MG63 (cell line): Measurements from ENCODE around the gene WIPF1. TPM values are rescaled to one million over a fixed set of nuclear protein-coding genes. Genes with fewer than 3 reads are reported as not detected.

Experiments
- DNase-seq: peaks from one replicate; pipeline ENCODE4 v3.0.0-alpha.2; 2020
- H3K27me3 ChIP-seq: fragments of 250-450 bp; sonication (Bioruptor Pico); 2 replicates; pipeline ENCODE4 v1.5.1; 2020; ENCODE audit warnings: mild to moderate bottlenecking, moderate library complexity
- H3K36me3 ChIP-seq: fragments of 250-450 bp; sonication (Bioruptor Pico); 2 replicates; pipeline ENCODE4 v1.5.1; 2020; ENCODE audit warnings: mild to moderate bottlenecking, moderate library complexity
- H3K4me3 ChIP-seq: fragments of 250-450 bp; sonication (Bioruptor Pico); 2 replicates; pipeline ENCODE4 v1.5.1; 2020; ENCODE audit warnings: mild to moderate bottlenecking, moderate library complexity
- H3K9me3 ChIP-seq: fragments of 250-450 bp; sonication (Bioruptor Pico); 2 replicates; pipeline ENCODE4 v1.5.1; 2020; ENCODE audit warnings: mild to moderate bottlenecking, moderate library complexity
- total RNA-seq: library from RNA; depleted of rRNA; stranded (reverse); fragments of >200 nt; shearing (Covaris generic); gene quantifications from 2 replicates; pipeline ENCODE4 v1.2.3, GENCODE V29; 2014; ENCODE audit warnings: low replicate concordance

WIPF1 gene
- total RNA-seq, 1 experiment from 2014 or later = 4.3 TPM

GRCh38 chr2:174628528-174629169 is 31.0 kb upstream of the WIPF1 start:
- DNase-seq = no peak
- Histone ChIP-seq H3K4me3 (no peak overlapping the region), H3K27me3 (no peaks in the 10 kb centered on the region), H3K36me3 (peaks cover 7% of the 10 kb centered on the region; the same call in 1 of the 2 replicates), H3K9me3 (no peaks in the 10 kb centered on the region)

DNA sequence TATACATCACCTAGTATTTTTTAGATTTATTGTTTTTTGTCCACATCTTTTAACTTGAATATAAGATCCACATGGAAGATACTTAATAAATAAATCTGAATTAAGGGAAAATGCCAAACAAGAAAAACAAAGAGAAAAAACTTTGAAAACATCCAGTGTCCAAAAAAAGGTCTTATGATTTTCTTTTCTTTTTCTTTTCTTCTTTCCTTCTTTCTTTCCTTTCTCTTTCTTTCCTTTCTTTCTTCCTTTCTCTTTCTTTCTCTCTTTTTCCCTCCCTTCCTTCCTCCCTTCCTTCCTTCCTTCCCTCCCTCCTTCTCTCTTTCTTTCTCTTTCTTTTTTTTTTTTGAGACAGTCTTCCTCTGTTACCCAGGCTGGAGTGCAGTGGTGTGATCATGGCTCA is 29.6 kb upstream of the WIPF1 start:
- Histone ChIP-seq H3K9me3 (no peaks in the 10 kb centered on the region), H3K4me3 (no peak overlapping the region), H3K36me3 (peaks cover 7% of the 10 kb centered on the region; the same call in 1 of the 2 replicates), H3K27me3 (no peaks in the 10 kb centered on the region)
- no peak for DNase-seq

DNA sequence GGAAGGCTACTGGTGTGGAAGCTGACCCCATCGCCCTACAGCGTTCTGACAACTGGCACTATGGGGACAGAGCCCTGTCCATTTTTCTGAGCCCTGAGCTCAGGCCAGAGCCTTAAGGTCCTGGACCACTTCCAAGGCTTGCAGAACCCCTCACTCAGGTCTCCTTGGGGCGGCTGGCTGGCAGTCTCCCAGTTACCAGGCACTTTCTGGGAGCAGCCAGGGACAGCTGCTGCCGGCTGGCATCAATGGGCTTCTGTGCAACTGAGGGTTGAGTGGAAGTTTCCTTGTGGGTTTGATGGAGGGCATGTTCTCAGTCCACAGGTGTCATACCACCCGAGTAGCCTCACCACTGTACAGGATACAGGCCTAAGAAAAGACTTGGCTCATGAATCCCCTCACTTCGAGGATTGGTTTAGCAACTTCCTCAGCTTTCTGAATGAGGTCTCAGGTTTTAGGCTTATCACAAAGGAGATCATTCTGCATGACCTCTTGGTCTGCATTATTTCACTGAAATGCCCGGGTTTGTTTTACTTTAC is 27.4 kb upstream of the WIPF1 start:
- peaks cover 6% of the 10 kb centered on the region; the same call in 1 of the 2 replicates for H3K36me3 ChIP-seq
- no peaks in the 10 kb centered on the region for H3K27me3 ChIP-seq
- no peak for DNase-seq
- H3K9me3 ChIP-seq = no peaks in the 10 kb centered on the region
- no peak overlapping the region for H3K4me3 ChIP-seq

DNA sequence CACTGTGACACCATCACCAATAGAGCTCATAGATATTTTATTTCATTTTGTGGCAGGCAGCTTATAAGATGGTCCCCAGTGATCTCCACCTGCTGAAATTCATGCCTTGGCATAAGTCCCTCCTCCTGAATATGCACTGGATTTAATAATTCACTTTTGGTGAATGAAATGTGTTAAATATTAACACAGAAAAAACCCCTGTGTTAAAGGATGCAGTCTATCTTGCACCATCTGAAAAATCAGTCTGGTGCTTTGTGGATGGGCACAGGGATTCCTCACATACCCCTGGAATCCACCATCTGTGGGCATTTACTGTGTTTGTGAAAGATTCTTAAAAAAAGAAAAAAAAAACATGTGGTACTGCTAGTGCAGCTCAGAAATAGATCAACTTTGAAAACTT is 26.1 kb upstream of the WIPF1 start:
- Histone ChIP-seq H3K4me3 (no peak overlapping the region), H3K27me3 (no peaks in the 10 kb centered on the region), H3K9me3 (no peaks in the 10 kb centered on the region), H3K36me3 (peaks cover 5% of the 10 kb centered on the region; the same call in 1 of the 2 replicates)
- no peak for DNase-seq

GRCh38 chr2:174623106-174623637 is 25.6 kb upstream of the WIPF1 start:
- no peaks in the 10 kb centered on the region for H3K27me3 ChIP-seq
- H3K4me3 ChIP-seq = no peak overlapping the region
- peaks cover 2% of the 10 kb centered on the region; the same call in 1 of the 2 replicates for H3K36me3 ChIP-seq
- no peaks in the 10 kb centered on the region for H3K9me3 ChIP-seq
- DNase-seq = no peak

- no peaks in the 10 kb centered on the region for H3K27me3 ChIP-seq
- H3K9me3 ChIP-seq = no peaks in the 10 kb centered on the region
- H3K4me3 ChIP-seq = no peak overlapping the region
- H3K36me3 ChIP-seq = no peaks in the 10 kb centered on the region
- DNase-seq = no peak
Observed at GRCh38 chr2:174621323-174621722, 23.7 kb upstream of the WIPF1 start.

DNA sequence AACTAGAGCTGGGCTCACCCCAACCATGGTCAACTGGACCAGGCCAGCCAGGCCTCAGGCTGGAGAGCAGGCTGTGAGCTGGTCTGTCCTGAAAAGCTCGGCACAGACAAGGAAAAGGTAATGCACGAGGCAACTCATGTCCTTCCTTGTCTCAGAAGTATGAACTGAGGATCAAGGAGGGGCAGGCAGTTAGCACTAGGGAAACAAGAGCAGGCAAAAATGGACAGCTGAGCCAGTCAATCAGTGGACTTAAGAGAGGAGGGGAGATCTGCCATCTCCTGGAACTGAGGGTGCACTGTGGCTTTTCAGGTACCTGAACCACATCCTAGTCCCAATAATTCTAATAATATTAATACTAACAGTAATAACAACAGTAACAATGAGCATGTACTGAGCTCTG is 20.6 kb upstream of the WIPF1 start:
- Histone ChIP-seq H3K36me3 (no peaks in the 10 kb centered on the region), H3K4me3 (no peak overlapping the region), H3K27me3 (no peaks in the 10 kb centered on the region), H3K9me3 (no peaks in the 10 kb centered on the region)
- DNase-seq = no peak

DNA sequence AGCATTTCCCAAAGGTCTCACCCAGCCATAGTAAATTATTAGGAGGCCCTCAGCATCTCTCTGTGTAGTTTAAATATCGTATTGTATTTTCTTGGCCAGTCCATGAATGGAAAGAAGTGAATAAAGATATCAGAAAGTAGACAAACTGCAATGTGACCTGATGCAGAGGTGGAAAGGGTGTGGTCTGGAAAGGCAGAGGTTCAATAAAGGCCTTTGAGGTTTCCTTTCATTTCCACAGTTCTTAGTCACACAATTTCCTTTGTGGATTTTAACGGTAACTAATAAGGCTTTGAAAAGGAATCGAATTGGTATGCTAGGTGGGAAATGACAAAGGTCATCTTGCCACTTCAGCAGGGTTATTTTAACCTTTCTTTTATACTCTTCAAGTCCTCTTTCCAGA is 20.1 kb upstream of the WIPF1 start:
- no peak for DNase-seq
- no peaks in the 10 kb centered on the region for H3K9me3 ChIP-seq
- no peaks in the 10 kb centered on the region for H3K27me3 ChIP-seq
- no peaks in the 10 kb centered on the region for H3K36me3 ChIP-seq
- no peak overlapping the region for H3K4me3 ChIP-seq

GRCh38 chr2:174617120-174617519 is 19.5 kb upstream of the WIPF1 start:
- no peaks in the 10 kb centered on the region for H3K27me3 ChIP-seq
- no peaks in the 10 kb centered on the region for H3K36me3 ChIP-seq
- no peaks in the 10 kb centered on the region for H3K9me3 ChIP-seq
- no peak overlapping the region for H3K4me3 ChIP-seq
- no peak for DNase-seq

DNA sequence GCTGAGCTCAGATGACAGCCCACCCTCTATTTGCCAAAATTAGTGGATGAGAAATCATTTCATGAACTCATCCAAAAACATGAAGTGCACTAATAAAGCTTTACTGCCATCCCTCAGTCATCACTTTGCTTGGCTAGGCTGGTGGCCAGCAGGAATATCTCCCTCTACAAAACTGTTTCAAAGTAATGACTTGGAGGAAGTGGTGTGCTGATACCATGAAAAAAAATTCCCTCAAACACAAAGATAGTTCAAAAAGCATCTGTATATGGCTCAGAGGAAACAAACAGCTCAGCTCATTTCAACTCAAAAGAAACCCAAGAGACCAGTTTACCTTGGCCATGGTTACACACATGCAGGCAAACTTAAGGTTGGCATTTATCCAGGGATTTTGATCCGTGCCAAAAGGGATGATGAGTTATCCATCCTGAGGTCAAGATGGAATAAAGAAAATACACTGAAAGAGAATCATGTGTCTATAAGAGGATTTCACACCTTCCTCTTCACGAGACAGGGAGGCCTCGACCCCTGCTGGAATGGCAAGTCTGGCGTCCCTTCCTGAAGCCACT is 18.4 kb upstream of the WIPF1 start:
- DNase-seq = peak; percentile 92
- Histone ChIP-seq H3K4me3 (no peak overlapping the region), H3K27me3 (no peaks in the 10 kb centered on the region), H3K9me3 (no peaks in the 10 kb centered on the region), H3K36me3 (no peaks in the 10 kb centered on the region)

DNA sequence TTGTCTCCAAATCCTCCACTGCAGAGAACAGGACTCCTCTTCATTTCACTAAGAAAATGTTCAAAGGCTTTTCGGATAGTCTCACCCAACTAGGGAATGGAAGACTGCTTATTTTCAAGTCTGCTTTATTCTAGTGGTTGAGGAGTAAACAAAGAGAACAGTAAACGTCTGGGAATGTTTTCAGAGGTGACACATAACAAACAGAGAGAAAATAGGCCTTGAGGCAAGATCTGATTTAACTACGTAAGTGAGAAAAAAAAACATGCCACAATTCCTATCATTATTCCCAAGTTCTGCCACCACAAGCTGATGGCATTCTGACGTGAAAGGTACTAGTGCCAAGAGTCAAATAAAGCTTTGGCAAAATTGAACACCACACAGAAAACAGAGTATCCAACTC is 16.7 kb upstream of the WIPF1 start:
- Histone ChIP-seq H3K36me3 (no peaks in the 10 kb centered on the region), H3K27me3 (no peaks in the 10 kb centered on the region), H3K9me3 (no peaks in the 10 kb centered on the region), H3K4me3 (no peak overlapping the region)
- peak; percentile 25 for DNase-seq

DNA sequence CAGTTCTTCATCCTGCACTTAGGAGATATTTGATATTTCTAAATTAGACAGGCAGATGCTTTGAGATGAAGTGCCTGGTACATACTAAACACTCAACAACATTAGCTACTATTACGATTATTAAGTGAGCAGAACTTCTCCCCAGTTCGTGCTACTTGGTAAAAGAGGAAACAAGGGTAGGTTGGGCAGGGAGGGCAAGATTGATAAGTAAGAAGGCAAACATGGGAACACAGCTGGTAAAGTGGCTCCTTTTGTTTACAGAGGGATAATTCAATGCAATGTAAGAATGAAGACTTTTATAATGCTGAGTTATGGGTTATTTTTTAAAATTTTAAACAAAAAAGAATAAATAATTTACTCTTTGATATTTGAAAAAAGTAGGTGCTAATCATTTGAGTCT is 15.9 kb upstream of the WIPF1 start:
- Histone ChIP-seq H3K27me3 (no peaks in the 10 kb centered on the region), H3K9me3 (no peaks in the 10 kb centered on the region), H3K36me3 (no peaks in the 10 kb centered on the region), H3K4me3 (no peak overlapping the region)
- no peak for DNase-seq

GRCh38 chr2:174612970-174613369 is 15.4 kb upstream of the WIPF1 start:
- Histone ChIP-seq H3K27me3 (no peaks in the 10 kb centered on the region), H3K4me3 (no peak overlapping the region), H3K36me3 (no peaks in the 10 kb centered on the region), H3K9me3 (no peaks in the 10 kb centered on the region)
- DNase-seq = no peak

- no peak for DNase-seq
- H3K36me3 ChIP-seq = no peaks in the 10 kb centered on the region
- no peak overlapping the region for H3K4me3 ChIP-seq
- H3K27me3 ChIP-seq = no peaks in the 10 kb centered on the region
- no peaks in the 10 kb centered on the region for H3K9me3 ChIP-seq
Observed at GRCh38 chr2:174611854-174612253, 14.2 kb upstream of the WIPF1 start.

DNA sequence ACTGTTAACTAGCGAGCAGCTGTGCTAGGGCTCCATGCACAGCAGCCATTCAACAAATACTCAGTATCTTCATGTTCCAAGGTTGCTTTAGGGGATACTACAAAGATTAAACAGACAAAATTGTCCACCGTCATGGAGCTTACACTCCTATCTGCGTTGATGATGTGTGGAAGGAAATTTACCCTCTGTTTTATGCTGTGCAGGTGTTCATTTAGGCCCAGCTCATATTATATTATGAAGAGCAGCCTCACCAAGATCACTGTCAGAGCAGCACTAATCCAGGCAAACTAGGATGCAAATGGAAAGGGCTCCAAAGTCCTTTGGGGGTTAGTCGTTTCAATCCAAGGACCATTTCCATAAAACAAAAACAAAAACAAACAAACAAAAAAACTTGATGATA is 13.4 kb upstream of the WIPF1 start:
- DNase-seq = no peak
- no peaks in the 10 kb centered on the region for H3K9me3 ChIP-seq
- no peak overlapping the region for H3K4me3 ChIP-seq
- no peaks in the 10 kb centered on the region for H3K27me3 ChIP-seq
- H3K36me3 ChIP-seq = no peaks in the 10 kb centered on the region

- DNase-seq = no peak
- Histone ChIP-seq H3K4me3 (no peak overlapping the region), H3K27me3 (no peaks in the 10 kb centered on the region), H3K9me3 (no peaks in the 10 kb centered on the region), H3K36me3 (no peaks in the 10 kb centered on the region)
Observed at GRCh38 chr2:174610243-174610995, 12.8 kb upstream of the WIPF1 start.

- no peaks in the 10 kb centered on the region for H3K9me3 ChIP-seq
- DNase-seq = no peak
- H3K27me3 ChIP-seq = no peaks in the 10 kb centered on the region
- no peaks in the 10 kb centered on the region for H3K36me3 ChIP-seq
- no peak overlapping the region for H3K4me3 ChIP-seq
Observed at GRCh38 chr2:174609261-174609660, 11.7 kb upstream of the WIPF1 start.
